Hematopoietic multipotent progenitor cell treated with erythropoietin and hydrocortisone succinate and interleukin-3 and kit ligand, for 17 days (in vitro differentiated cells): ENCODE measurements around the gene LPP.

Experiments used
- DNase-seq: peaks from one replicate; pipeline ENCODE4 v3.0.0-alpha.2; 2015; ENCODE audit warnings: low spot score

Gene LPP

DNA sequence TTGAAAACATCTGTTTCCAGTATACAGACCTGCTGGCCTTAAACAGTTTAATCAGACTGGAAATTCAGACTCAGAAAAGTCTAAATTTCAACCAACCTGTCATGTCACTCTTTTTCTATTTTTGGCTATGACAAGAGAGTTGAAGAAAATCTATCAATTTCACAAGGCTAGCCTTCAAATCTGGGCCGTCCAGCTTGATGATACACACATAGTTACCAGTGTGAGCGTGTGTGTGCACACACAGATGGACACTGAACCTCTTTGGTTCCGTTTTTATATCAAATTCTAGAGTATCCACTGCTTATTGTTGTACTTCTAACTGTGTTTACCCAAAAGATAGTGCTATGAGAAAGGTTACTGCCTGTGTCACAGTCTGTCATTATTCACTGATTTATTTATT lies 368.2 kb downstream of the LPP start:
- no peak for DNase-seq

DNA sequence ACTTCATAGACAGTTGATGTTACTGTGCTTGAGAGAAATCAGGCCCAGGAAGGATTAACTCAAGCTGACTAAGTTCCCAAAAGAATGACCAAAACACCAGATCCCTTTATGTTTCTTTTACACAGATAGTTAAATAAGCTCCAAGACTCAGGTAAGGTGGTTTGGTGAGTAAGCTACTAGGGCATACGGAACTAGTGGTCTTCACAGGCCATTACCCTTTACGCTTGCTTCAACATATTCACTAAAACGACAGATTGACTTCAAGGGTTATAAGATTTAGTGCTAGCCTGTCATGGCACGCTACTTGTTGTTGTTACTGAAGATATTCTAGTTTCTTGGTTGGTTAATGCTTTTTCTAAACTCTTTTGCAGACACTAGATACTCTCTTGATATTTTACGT lies 369.3 kb downstream of the LPP start:
- DNase-seq, result no peak

DNA sequence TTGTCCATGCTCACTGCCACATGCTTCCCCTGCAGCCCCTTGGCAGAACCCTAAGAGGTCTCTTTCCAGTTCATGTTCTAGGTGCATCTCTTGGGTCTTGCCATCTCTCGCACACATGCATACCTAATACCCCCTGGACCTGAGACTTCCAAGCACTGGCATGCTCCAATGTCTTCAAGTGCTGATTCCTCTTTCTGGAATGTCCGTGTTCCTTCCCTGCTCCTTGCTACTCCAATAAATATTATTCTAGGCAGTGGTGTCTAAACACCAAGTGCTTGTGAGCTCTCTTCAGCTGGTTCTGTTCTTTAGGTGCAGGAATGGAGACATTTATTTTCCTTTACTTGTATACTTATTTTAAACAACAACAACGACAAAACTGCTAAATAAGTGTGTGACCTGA lies 370.1 kb downstream of the LPP start:
- no peak for DNase-seq

DNA sequence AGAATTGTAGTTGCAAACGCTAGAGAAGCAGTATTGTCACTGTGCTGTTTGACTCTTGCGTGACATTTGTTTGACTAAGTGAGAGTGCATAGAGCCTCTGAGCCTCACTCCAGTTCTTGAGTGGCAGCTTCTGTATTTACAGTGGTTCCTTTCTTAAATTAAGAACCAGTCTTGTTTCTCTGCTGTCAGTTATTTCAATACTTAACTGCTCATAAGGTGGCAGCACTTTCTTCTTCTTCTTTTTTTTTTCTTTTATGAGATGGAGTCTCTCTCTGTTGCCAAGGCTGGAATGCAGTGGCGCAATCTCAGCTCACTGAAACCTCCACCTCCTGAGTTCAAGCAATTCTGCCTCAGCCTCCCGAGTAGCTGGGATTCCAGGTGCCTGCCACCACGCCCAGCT lies 372.1 kb downstream of the LPP start:
- DNase-seq, result no peak

DNA sequence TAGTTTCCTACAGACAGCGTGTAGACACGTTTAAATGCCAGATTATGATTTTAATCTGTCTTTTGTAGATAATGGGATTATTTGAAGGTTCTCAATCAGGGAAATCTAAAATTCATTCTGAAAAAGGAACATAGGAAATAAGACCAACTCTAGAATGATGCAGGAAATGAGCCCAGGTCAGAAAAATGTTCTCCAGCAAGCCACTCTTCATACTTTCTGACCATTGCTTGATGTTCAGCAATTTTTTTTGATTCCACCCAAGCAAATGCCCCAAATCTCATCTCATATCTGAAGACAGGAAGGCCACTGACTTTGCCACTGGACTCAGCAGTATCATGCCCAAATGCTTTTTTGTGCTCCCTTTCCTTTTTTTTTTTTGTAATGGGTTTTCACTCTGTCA lies 373.4 kb downstream of the LPP start:
- no peak for DNase-seq

DNA sequence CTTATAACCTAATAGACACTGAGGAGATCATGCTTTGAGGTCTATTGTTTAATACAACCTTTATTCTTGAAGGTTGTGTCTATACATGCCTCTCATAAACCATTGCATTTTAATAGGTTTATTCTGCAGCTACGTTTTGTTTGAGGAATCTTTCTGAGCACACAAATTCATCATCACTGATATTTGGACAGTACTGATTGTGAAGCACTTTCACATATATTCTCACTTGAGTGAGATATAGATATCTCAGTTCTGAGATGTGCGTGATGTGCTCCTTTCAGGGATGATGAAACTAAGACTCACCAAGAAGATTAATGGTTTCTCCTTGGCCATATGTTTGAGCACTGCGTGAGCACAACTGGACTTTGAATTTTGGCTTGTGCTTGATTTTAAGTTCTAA lies 374.4 kb downstream of the LPP start:
- no peak for DNase-seq

DNA sequence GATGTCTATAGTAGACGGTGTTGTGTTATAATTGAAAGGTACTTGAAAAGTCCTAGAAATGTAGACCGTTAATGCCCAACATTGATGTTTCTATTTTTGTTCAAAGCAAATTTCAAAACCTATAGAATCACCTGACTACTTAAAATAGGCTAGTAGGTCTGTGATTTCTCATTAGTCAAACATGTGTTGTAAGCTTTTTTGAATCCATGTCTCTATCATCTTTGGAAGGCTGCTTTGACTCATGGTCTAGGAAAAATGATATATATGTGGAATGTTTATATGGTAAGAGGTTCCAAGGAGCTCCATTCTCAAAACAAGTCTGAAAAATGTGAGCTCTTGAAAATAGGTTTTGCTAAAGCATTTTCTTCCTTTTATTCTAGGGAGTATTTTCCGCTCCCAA lies 375.3 kb downstream of the LPP start:
- DNase-seq, result no peak

DNA sequence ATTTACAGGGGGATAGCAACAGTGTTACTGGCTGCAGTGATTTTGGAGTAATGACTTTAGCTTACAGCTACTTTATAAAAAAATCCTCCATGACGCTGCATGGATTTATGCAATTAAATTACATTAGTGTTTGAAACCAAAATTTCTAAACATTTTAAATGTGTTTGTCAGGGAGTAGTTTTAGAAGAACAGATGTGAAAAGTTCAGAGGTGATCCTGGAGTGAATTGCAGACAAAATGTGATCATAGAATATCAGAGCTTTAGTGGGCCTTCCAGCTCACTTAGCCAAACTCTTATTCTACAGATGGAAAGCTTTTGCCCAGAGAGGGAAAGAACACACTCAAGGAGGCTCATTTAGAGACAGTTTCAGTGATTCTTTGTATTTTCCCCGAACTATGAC lies 376.3 kb downstream of the LPP start:
- no peak for DNase-seq

DNA sequence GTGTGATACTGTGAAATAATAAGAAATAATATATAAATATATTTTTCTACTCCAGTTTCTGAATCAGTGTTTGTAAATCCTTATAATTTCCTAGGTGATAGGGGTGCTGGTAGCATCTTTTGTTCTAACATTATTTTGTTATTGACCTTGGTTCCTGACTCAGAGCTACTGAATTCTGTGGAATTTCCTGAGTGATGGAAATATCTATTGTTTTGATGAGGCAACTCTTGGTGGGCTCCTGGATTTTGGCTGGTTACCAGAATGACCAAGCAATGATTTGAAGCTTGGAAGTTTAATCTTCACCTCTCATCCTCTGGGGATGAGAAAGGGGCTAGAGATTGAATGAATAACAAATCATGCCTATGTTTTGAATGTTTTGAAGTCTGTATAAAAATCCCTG lies 377.3 kb downstream of the LPP start:
- no peak for DNase-seq

DNA sequence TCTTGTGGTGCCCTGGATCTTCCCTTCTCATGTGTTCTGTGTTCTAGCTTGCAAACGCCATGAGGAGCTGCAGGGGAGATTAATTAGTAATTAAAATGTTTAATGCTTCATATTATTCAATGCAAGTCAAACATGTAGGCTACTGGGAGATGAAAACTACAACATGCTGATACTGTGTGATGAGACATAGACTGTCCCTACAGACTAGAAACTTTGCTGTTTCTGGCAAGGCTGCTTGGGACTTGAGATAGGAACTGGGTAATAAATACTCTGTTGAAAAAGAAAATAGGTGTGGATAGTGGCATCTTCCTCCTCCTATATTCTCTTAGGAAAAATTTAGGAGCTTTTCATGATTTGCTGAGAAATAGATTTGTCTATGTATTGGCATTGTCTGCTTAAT lies 379.2 kb downstream of the LPP start:
- no peak for DNase-seq

DNA sequence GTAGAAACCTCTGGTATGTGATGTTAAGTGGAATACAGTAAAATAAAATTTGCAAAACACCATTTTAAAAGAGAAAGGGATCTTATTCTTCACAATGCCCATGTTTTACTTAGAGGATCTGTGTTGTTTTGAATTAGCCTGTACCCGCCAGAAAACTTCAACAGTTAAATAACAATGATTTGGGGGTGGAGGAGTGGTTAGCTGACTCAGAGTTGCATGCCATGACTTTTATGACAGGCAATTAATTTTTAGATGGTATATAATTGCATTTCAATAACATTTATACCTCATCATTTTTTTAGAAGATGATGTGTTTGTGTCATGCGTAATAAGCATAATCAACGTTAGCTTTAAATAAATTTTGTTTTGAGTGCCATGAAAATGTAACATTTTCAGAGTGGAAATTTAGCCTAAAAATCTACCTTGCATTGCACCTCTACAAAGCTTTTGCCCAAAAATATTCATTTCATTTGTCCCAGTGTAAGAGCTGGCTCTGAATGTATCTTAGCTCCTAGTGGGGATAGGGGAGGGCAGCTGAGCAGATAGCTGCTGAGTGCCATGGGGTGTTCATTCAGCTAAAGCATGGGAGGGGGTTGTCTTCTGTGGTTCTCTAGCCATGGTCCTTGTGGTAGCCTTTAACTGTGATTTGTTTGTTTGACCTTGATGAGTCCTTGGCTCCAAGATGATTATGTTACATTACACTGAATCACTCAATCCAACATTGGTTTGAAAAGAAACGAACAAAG lies 379.8 kb downstream of the LPP start:
- no peak for DNase-seq

DNA sequence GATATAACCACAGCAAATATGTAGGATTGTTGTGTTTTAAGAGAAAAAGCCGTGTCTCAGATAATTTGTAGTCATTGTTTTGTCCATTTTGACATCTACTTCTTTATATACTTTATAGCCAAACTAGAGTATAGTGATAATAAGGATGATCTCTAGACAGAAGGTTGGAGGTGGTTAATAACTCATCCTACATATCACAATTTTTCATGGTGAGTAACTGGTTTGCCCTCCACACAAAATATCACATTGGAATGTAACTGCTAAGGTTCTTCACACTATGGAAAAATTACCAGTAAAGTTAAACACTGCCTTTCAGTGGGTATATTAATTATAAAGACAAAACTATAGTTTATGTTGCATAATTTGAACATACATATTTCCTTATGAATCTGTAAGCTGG lies 380.7 kb downstream of the LPP start:
- no peak for DNase-seq

DNA sequence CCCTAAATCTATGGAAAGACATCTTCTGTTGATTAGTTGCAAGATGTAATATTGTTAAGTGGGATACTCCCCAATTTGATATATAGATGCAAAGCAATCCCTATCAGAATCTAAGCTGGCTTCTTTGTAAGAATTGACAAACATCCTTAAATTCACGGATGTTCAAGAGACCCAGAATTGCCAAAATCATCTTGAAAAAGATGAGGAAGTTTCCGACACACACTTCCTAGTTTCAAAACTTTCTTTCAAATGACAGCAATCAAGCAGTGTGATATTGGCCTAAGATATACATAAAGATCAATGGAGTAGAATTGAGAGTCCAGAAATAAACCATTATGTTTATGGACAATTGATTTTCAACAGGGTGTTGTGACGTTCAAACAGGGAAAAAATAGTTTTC lies 383.6 kb downstream of the LPP start:
- DNase-seq, result no peak

DNA sequence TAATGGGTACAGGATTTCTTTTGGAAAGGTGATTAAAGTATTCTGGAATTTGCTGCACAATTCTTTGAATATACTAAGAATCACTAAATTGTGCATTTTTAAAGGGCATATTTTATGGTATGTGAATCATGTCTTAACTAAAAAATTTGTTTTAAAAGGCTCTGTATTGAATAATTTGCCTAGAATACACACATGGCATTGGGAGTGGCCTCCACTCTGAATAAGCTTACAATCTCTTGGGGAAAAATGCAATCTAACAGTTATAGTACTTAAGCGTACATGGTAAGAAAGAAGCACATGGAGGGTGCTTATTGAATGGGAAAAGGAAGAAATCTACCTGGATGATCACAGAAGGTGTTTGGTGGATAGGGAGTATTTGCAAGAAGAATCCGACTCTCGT lies 385.1 kb downstream of the LPP start:
- DNase-seq, result no peak

DNA sequence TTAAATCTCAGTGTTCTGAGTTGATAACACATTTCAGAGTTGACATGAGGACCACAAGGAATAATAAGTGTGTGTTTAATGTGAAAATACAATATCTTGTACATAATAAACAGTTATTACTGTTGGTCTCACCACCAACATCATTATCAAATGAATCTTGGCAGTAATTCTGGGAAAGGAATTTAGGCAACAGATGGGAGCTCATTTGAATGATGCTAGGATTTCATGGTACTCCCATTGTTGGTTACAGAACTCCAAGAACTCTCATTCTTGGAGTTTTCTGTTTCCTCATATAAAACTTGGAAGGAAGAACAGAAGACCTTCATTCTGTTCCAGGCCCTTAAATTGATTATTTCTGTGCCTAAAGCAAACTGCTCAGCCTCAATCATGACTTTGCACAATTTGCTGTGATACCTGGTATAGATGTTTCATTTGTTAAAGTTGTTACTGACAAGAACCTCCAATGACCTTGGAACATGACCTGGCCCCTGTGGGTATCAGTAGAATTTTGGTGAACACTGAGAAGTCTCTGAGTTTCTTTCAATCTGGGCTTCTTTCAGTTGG lies 385.8 kb downstream of the LPP start:
- no peak for DNase-seq

DNA sequence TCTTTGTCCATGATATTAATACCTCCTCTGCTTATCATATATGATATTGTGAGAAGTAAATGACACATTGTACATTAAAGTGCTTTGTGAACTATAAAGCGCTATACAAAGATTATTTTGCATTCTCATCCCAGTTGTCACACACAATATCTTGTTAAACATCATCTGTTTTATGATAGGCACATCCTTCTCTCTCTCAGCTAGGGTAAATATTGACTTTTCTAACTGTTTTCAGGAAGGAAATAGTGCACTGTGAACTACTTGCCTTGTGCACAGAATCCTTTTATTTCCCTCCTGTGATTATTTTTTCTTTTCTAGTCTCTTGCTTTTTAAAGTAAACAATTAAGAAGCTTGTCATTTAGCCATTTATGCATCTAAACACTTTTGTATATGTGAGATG lies 388.2 kb downstream of the LPP start:
- no peak for DNase-seq

DNA sequence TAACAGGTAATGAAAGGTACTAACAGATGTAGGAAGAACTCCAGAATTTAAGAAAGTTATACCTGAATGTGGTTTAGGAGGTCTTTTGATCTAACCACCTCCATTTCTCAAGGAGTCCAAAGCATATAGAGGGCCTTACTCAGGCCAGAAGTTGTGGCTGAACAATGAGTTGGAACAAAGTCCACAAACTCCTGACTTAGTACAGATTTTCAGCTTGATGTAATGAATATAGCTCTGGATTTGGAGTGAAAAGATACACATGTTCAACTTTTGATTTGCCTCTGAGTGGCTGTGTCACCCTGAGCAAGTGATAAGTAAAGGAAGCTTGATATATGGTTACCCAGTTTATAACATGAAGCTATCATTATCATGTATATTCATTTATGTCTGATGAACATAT lies 390.1 kb downstream of the LPP start:
- no peak for DNase-seq

DNA sequence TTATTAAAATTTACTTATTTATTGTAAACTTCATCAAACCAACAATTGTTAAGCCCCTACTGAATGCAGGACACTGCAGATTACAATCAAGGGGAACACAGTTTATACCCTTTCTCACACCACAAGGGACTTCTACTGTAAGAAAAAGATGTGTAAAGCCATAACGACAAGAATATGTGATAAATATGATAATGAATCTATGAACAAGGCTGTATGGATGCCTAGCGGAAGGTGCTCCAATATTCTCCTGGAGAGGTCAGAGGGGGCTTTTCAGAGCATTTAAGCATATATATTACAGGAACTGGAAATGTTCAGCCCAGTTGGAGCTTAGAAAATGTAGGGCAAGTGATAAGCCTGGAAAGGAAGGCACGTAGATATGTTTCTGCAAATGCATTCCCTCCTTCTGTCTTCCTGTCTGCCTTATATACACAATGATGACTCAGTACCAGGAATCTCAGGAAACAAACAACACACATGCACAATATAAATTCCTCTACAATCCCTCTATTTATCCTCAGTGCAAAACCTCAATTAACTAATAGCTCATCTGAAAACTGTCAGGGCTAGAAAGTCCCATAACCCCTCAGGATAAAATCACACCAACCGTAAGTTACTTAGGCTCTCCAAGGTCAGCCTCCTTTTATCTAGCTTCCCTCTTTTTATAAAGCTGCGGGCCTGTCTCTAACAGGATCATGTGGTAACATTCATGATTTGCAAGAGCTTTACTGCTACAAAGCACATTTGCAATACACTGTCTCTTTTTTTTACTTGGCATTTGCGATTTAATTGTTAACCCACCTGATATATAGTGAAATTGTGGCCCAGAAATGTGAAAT lies 393.1 kb downstream of the LPP start:
- DNase-seq, result no peak

DNA sequence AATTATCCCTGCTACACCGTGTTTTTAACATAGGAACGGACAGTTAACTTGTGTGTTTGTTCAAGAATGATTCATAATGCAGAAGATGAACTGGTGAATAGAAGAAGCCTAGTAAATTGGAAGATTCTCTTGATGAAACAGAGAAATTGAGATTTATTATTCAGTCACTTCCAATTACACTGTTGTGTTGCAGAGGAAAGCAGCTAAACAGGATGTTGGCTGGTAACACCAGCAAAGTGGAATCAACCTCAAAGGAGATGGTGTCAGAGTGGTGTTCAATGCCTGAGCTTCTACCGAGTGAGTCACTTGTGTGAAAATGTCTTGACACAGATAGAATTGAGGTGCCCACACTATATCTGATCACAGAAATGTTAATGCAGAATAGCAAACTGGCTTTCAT lies 399.6 kb downstream of the LPP start:
- DNase-seq, result no peak

DNA sequence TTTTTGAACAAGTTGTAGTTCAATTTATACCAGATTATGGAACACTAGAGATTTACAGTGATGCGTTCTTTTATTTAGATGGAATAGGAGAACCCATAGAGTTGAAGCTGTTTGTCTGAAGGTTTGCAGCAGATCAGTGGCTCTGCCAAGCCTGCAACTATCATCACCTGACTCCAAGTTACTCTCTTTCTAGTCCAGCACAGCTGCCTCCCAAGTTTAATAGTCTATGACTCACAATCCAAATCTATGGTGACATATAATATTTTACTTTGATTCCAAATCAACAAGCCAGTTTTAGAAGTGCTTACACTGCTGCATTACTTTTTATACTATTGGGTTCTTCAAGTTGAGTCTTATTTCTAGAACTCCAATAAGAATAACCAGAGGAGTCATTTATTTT lies 400.4 kb downstream of the LPP start:
- DNase-seq, result no peak

DNA sequence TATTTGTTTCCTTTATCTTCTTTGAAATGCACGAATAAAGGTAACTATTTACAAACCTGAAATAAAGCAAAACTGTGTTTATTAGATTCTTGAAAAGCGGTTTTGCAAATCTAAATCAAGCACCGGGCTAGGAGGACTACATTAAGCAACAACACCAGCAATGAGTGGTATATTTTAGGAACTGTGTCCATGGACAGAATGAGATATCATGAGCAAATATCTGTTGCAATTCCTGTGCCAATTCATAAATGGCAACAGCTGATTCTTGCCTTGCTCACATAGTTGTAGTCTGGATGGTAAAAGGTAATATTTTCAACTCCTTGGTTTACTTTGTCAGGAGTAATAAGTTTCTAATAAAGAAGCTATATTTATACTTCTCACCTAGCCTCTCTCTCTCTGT lies 403.3 kb downstream of the LPP start:
- no peak for DNase-seq

DNA sequence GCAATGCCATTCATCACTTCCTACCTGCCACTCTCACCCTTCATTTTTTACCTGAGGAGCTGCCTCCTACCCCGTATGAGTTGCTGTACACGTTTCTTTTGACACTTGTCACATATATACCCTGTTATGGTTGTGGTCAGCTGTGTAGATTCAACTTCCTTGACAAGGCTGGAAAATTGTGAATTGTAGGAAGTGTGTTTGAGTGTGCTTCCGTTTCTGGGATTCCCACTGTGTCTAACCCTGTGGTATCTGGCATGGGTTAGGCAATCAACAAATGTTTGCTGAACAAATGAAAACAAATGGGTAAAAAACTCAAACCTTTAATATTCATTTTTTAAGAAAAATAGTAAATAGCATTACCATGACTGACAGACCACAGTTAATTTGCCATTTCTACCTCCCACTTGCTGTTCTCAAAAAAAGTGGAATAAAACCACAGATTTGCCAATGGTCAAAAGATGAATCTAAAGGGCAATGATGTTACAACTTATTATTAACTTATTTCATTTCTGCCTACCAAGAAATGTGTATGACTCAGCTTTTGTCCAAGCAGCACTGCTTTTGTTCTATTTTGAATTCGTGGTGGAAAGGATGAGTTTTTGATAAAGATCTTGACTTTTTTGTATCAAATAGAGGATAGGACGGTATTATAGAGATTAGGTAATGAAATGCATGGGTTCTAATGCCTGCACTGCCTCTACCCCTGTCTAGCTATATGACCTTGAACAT lies 404.6 kb downstream of the LPP start:
- no peak for DNase-seq

DNA sequence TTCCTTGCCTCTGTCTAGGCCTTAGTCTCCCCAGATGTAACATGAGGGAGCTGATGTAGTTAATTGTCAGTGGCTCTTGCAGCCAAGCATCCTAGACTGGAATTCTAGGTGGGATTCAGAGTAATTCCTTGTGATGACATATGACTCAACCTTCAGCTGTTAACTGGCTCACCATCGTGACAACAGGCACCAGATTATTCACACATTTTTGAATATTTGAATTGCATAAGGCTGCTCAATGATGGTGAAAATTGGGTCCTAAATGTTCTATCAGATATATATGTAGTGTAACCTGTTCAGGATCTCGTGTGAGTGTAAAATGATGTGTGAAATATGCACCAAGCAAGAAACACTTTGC lies 405.1 kb downstream of the LPP start:
- no peak for DNase-seq
